Measurements from ENCODE around the gene FAM216B.
"Not testable (repeated sequence)": the region's sequence is repeated elsewhere in the genome, so short reads cannot be mapped to it uniquely, and the experiment has no call there.

FAM216B gene

GRCh38 chr13:42786715-42787114, 5.3 kb downstream of the FAM216B start:
- DNase-seq (ENCODE audit: low read depth), result no peak

- DNase-seq (ENCODE audit: low read depth), result no peak
These were observed 7.2 kb downstream of the FAM216B start for GRCh38 chr13:42788601-42789000.

GRCh38 chr13:42792154-42792553, 10.8 kb downstream of the FAM216B start:
- DNase-seq (ENCODE audit: low read depth), result no peak

GRCh38 chr13:42794577-42795275, 13.3 kb downstream of the FAM216B start:
- no peak for DNase-seq (ENCODE audit: low read depth)

- DNase-seq (ENCODE audit: low read depth), result no peak
These were observed 14.3 kb downstream of the FAM216B start for GRCh38 chr13:42795666-42796065.

GRCh38 chr13:42796747-42797356, 15.5 kb downstream of the FAM216B start:
- DNase-seq (ENCODE audit: low read depth), result no peak

- no peak for DNase-seq (ENCODE audit: low read depth)
These were observed 16.7 kb downstream of the FAM216B start for GRCh38 chr13:42798118-42798517.

GRCh38 chr13:42800109-42800643, 18.8 kb downstream of the FAM216B start:
- no peak for DNase-seq (ENCODE audit: low read depth)

- DNase-seq (ENCODE audit: low read depth), result no peak
These were observed 22.3 kb downstream of the FAM216B start for GRCh38 chr13:42803563-42804204.

GRCh38 chr13:42804244-42804874, 23.0 kb downstream of the FAM216B start:
- no peak for DNase-seq (ENCODE audit: low read depth)

- DNase-seq (ENCODE audit: low read depth), result no peak
These were observed 25.9 kb downstream of the FAM216B start for GRCh38 chr13:42807241-42807640.

- DNase-seq (ENCODE audit: low read depth), result no peak
These were observed 26.5 kb downstream of the FAM216B start for GRCh38 chr13:42807866-42808265.

- DNase-seq (ENCODE audit: low read depth), result no peak
These were observed 27.1 kb downstream of the FAM216B start for GRCh38 chr13:42808341-42808940.

GRCh38 chr13:42812316-42812715, 30.9 kb downstream of the FAM216B start:
- DNase-seq (ENCODE audit: low read depth), result no peak

- DNase-seq (ENCODE audit: low read depth), result no peak
These were observed 33.5 kb downstream of the FAM216B start for GRCh38 chr13:42814868-42815267.

GRCh38 chr13:42815681-42816080, 34.3 kb downstream of the FAM216B start:
- DNase-seq (ENCODE audit: low read depth), result no peak

- DNase-seq (ENCODE audit: low read depth), result no peak
These were observed 35.2 kb downstream of the FAM216B start for GRCh38 chr13:42816538-42816937.

GRCh38 chr13:42819687-42820086, 38.3 kb downstream of the FAM216B start:
- DNase-seq (ENCODE audit: low read depth), result not testable (repeated sequence)

GRCh38 chr13:42820451-42820850, 39.1 kb downstream of the FAM216B start:
- DNase-seq (ENCODE audit: low read depth), result no peak

- no peak for DNase-seq (ENCODE audit: low read depth)
These were observed 40.1 kb downstream of the FAM216B start for GRCh38 chr13:42821437-42821836.

- DNase-seq (ENCODE audit: low read depth), result no peak
These were observed 51.1 kb downstream of the FAM216B start for GRCh38 chr13:42832341-42833096.
